GM12878 (cell line): ENCODE measurements around the gene TIMM17A. TPM values are rescaled to one million over a fixed set of nuclear protein-coding genes. Genes with fewer than 3 reads are reported as not detected.

Experiments
- ATAC-seq: fragments of 200-7000 bp; cut with Tn5 transposase; 3 replicates; pipeline ENCODE4 v1.9.1; 2020; ENCODE audit warnings: mild to moderate bottlenecking, moderate library complexity
- BruUV-seq: library from RNA; stranded (reverse); fragments of 400-500 nt; replicated peaks from 2 replicates; lab custom pipeline; 2021; lab: Mats Ljungman, UMichigan
- CTCF ChIA-PET: fragments of 300-600 bp; sonication (Branson Sonifier 250); formaldehyde crosslinking; extraction: SDS; loops from one replicate; lab custom pipeline; 2021; ENCODE audit warnings: inconsistent platforms; lab: Yijun Ruan, JAX
- POLR2A ChIA-PET: fragments of 350-600 bp; formaldehyde crosslinking; extraction: SDS; loops from one replicate; lab custom pipeline; 2021; ENCODE audit warnings: inconsistent platforms; lab: Charles Lee
- RAD21 ChIA-PET: fragments of 300-600 bp; sonication (Branson Sonifier 250); formaldehyde crosslinking; loops from one replicate; lab custom pipeline; 2023; ENCODE audit warnings: antibody characterized with exemption; ENCODE audit not compliant: unreplicated experiment; lab: Charles Lee
- SMC1A ChIA-PET: fragments of 300-600 bp; sonication (Branson Sonifier 250); formaldehyde crosslinking; loops from one replicate; lab custom pipeline; 2023; ENCODE audit not compliant: unreplicated experiment, uncharacterized antibody; lab: Charles Lee
- DNase-seq: peaks from one replicate; pipeline ENCODE4 v3.0.0-alpha.2; 2011; ENCODE audit warnings: low read depth, low spot score
- FAIRE-seq: peaks from 3 replicates; lab custom pipeline; 2011; peaks lifted over from hg19 to GRCh38; lab: Jason Lieb, UNC
- H2AFZ ChIP-seq: 2 replicates; pipeline ENCODE4 v1.6.0; 2011; ENCODE audit warnings: low read depth, low read length, control low read depth; ENCODE audit not compliant: control insufficient read depth
- H3K27ac ChIP-seq: 2 replicates; pipeline ENCODE4 v1.5.1; 2011; ENCODE audit warnings: control low read depth; ENCODE audit not compliant: control insufficient read depth, insufficient read depth
- H3K27me3 ChIP-seq, 2 experiments: replicated peaks in 1 of 2; 2 replicates each; pipeline versions ENCODE4 v1.6.0 to v1.6.1; 2011; ENCODE audit warnings: low read length in 1 of 2; ENCODE audit not compliant: control insufficient read depth in 2 of 2, insufficient read depth in 2 of 2
- H3K36me3 ChIP-seq, 2 experiments: 2 replicates each; pipeline ENCODE4 v1.5.1; 2011; ENCODE audit warnings: low read length in 1 of 2; ENCODE audit not compliant: control insufficient read depth in 2 of 2, insufficient read depth in 2 of 2
- H3K4me1 ChIP-seq: 2 replicates; pipeline ENCODE4 v1.6.1; 2011; ENCODE audit warnings: mild to moderate bottlenecking, low read length, moderate library complexity, mixed read lengths; ENCODE audit not compliant: control insufficient read depth, insufficient read depth
- H3K4me2 ChIP-seq: 2 replicates; pipeline ENCODE4 v1.6.0; 2011; ENCODE audit warnings: control low read depth; ENCODE audit not compliant: control insufficient read depth, insufficient read depth
- H3K4me3 ChIP-seq: fragments of 200-600 bp; sonication (generic); 2 replicates; pipeline ENCODE4 v1.5.1; 2016
- H3K79me2 ChIP-seq: 2 replicates; pipeline ENCODE4 v1.6.0; 2011; ENCODE audit warnings: low read length; ENCODE audit not compliant: control insufficient read depth, insufficient read depth
- H3K9ac ChIP-seq: 2 replicates; pipeline ENCODE4 v1.8.0; 2011; ENCODE audit warnings: low read length, control low read depth, mixed read lengths; ENCODE audit not compliant: control insufficient read depth, insufficient read depth
- H3K9me3 ChIP-seq: replicated peaks from 3 replicates; pipeline ENCODE4 v1.5.1; 2011; ENCODE audit warnings: mild to moderate bottlenecking, low read length; ENCODE audit not compliant: control insufficient read depth, insufficient read depth
- H4K20me1 ChIP-seq: 2 replicates; pipeline ENCODE4 v1.6.0; 2011; ENCODE audit not compliant: control insufficient read depth, insufficient read depth
- ATF2 ChIP-seq: IDR thresholded peaks from 2 replicates; pipeline ENCODE4 v1.6.1; 2012; ENCODE audit warnings: low read length, inconsistent platforms
- CBX5 ChIP-seq: sonication (generic); IDR thresholded peaks from 2 replicates; pipeline ENCODE4 v1.6.1; 2016; ENCODE audit warnings: low read depth, moderate library complexity, mild to moderate bottlenecking, inconsistent platforms
- EZH2 ChIP-seq: IDR thresholded peaks from 2 replicates; pipeline ENCODE4 v1.6.1; 2012; ENCODE audit warnings: low read depth, mild to moderate bottlenecking, control low read depth, inconsistent platforms, low read length, borderline replicate concordance; ENCODE audit not compliant: control insufficient read depth
- LARP7 ChIP-seq: fragments of 450-650 bp; IDR thresholded peaks from 2 replicates; pipeline ENCODE4 v1.6.1; 2017; ENCODE audit warnings: mild to moderate bottlenecking
- MTA2 ChIP-seq: fragments of 450-650 bp; IDR thresholded peaks from 2 replicates; pipeline ENCODE4 v1.6.1; 2016; ENCODE audit warnings: low read depth, mild to moderate bottlenecking, moderate library complexity
- NR2C1 ChIP-seq: fragments of 450-650 bp; IDR thresholded peaks from 2 replicates; pipeline ENCODE4 v1.6.1; 2017; ENCODE audit warnings: antibody characterized with exemption, mild to moderate bottlenecking, moderate library complexity
- NRF1 ChIP-seq: conservative IDR thresholded peaks from 2 replicates; pipeline ENCODE4 v1.6.1; 2011; ENCODE audit warnings: mild to moderate bottlenecking, low read depth, low read length, improper control_type of control experiment
- RB1 ChIP-seq: fragments of 450-650 bp; formaldehyde crosslinking; IDR thresholded peaks from 2 replicates; pipeline ENCODE4 v1.6.1; 2017; ENCODE audit warnings: mild to moderate bottlenecking, borderline replicate concordance
- WRNIP1 ChIP-seq: IDR thresholded peaks from 2 replicates; pipeline ENCODE4 v1.6.1; 2011; ENCODE audit warnings: low read depth, low read length, improper control_type of control experiment, borderline replicate concordance
- ZBTB33 ChIP-seq: fragments of 450-650 bp; IDR thresholded peaks from 2 replicates; pipeline ENCODE4 v1.6.1; 2017; ENCODE audit warnings: mild to moderate bottlenecking
- ZNF274 ChIP-seq: IDR thresholded peaks from one replicate; pipeline ENCODE4 v1.8.0; 2011; ENCODE audit not compliant: insufficient read length, insufficient read depth
- WGBS: methylation state at CpG from one replicate; pipeline ENCODE4 v1.1.6; 2016; ENCODE audit warnings: low lambda C conversion rate; ENCODE audit not compliant: insufficient replicate concordance, insufficient coverage; ENCODE audit errors: missing lambda C conversion rate; 5-methylcytosine and 5-hydroxymethylcytosine counted together
- in situ Hi-C: fragments of 300-500 bp; cut with MboI; formaldehyde crosslinking; loops from 9 replicates; pipeline ENCODE4 v1.14.3; 2018; ENCODE audit warnings: mixed read lengths
- intact Hi-C: fragments of 100-400 bp; cut with micrococcal nuclease; formaldehyde crosslinking; loops from one replicate; pipeline ENCODE4 v1.14.2; 2022; ENCODE audit not compliant: unreplicated experiment
- polyA plus RNA-seq, 11 experiments: library from polyadenylated mRNA; depleted of rRNA in 4 of 11; unstranded in 6 of 11; stranded (reverse) in 5 of 11; fragments of >200 nt; fragmentation: Nextera tagmentation in 4 of 11; fragmentation: Illumina TruSeq in 1 of 11; extraction: Ambion mirVana in 4 of 11; extraction: Trizol in 1 of 11; gene quantifications; 1 replicate in 1 of 11; 2 replicates in 10 of 11; pipeline versions ENCODE4 v1.2.1 to v1.2.3, GENCODE V29; 2011 to 2016; ENCODE audit warnings: inconsistent platforms in 2 of 11, missing spikeins in 2 of 11, low read depth in 1 of 11
- total RNA-seq, 4 experiments: library from RNA; depleted of rRNA in 3 of 4; stranded (reverse); fragments of >200 nt in 3 of 4; fragmentation: Illumina TruSeq in 1 of 4; extraction: Trizol in 1 of 4; gene quantifications; 2 replicates each; pipeline versions ENCODE4 v1.2.1 to v1.2.3, GENCODE V29; 2013 to 2021
- TF ChIP-seq, protein P1 (sequence below): fragments of 450-650 bp; IDR thresholded peaks from 2 replicates; pipeline ENCODE4 v1.6.1; 2017; ENCODE audit warnings: antibody characterized with exemption, mild to moderate bottlenecking, moderate library complexity
- TF ChIP-seq, protein P2 (sequence below), 3 experiments: IDR thresholded peaks in 2 of 3; conservative IDR thresholded peaks in 1 of 3; 2 replicates each; pipeline ENCODE4 v1.5.1; 2011; ENCODE audit warnings: low read depth in 3 of 3, low read length in 3 of 3, mild to moderate bottlenecking in 3 of 3, control low read depth in 2 of 3, moderate library complexity in 2 of 3, inconsistent platforms in 1 of 3, mixed read lengths in 1 of 3; ENCODE audit not compliant: control insufficient read depth in 2 of 3, insufficient read depth in 1 of 3; ENCODE audit errors: extremely low read depth in 1 of 3
- TF ChIP-seq, protein P3 (sequence below): IDR thresholded peaks from 2 replicates; pipeline ENCODE4 v1.6.1; 2012; ENCODE audit warnings: low read depth, low read length, improper control_type of control experiment
- TF ChIP-seq, protein P4 (sequence below): IDR thresholded peaks from 2 replicates; pipeline ENCODE4 v1.6.1; 2011; ENCODE audit warnings: low read depth, mild to moderate bottlenecking, low read length, moderate library complexity, borderline replicate concordance; ENCODE audit errors: extremely low read depth

TIMM17A gene
- total and polyA plus RNA-seq, 10 of the 15 experiments (the other 5 are each of a cell fraction or from before 2014, with no cell fraction given), result 68.6 to 357 (median 92.4) TPM

DNA sequence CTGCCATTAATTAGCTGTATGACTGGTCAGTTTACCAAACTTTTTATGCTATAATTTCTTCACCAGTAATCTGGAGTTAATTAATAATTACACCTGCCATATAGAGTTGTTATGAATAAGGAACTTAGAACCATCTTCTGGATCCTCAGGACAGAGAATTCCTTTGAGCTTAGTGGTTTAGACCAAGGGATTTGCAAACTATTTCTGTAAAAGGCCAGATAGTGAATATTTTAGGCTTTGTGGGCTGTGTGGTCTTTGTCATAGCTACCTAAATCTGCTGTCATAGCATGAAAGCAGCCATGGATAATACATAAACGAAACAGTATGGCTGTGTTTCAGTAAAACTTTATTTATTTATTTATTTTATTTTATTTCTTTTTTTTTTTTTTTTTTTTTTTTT is 9.0 kb downstream of the TIMM17A start:
- CTCF ChIA-PET, result interaction anchor here (0.6 to 14.5 kb wide), 3 partner anchors 8 to 249 kb away, joined by 3 to 233 read pairs (median 16); no protein-coding TSS in a partner anchor

More for the DNA sequence above, 9.0 kb downstream of the TIMM17A start:
- Histone ChIP-seq H3K36me3 (peaks cover 2 to 40% of the 10 kb centered on the region in 2 experiments), H3K9me3 (no peaks in the 10 kb centered on the region), H4K20me1 (no peaks in the 10 kb centered on the region), H3K4me2 (no peak overlapping the region), H3K27me3 (no peaks in the 10 kb centered on the region), H2AFZ (no peak overlapping the region), H3K27ac (no peak overlapping the region), H3K4me1 (no peaks in the 10 kb centered on the region), H3K79me2 (no peaks in the 10 kb centered on the region; the same call in 1 of the 2 replicates), H3K4me3 (no peak overlapping the region), H3K9ac (no peak overlapping the region)
- WGBS, result 0% methylated on average over 1 of the region's 1 CpG
- DNase-seq, result no peak
- ChIA-PET POLR2A (interaction anchor here (0.6 to 1.2 kb wide), 3 partner anchors 9 to 1428 kb away, joined by 3 to 11 read pairs (median 4); partner anchors contain the start of gene TIMM17A), SMC1A (interaction anchor here (0.6 to 1.4 kb wide), 2 partner anchors 45 to 658 kb away, joined by 3 read pairs; no protein-coding TSS in a partner anchor), RAD21 (interaction anchor here (1.6 kb wide), 1 partner anchor 86 kb away, joined by 5 read pairs; no protein-coding TSS in a partner anchor)
- ATAC-seq, result no peak
- intact Hi-C loops (no loop called here), in situ Hi-C loops (no loop called here)
- no TSS peak for BruUV-seq
- TF ChIP-seq MTA2 (no peak), ATF2 (no peak), NRF1 (no peak), NR2C1 (no peak), CBX5 (no peak), ZNF274 (no peak), ZBTB33 (no peak), EZH2 (no peak), LARP7 (no peak), WRNIP1 (no peak), RB1 (no peak)
- TF ChIP-seq, protein P1, sequence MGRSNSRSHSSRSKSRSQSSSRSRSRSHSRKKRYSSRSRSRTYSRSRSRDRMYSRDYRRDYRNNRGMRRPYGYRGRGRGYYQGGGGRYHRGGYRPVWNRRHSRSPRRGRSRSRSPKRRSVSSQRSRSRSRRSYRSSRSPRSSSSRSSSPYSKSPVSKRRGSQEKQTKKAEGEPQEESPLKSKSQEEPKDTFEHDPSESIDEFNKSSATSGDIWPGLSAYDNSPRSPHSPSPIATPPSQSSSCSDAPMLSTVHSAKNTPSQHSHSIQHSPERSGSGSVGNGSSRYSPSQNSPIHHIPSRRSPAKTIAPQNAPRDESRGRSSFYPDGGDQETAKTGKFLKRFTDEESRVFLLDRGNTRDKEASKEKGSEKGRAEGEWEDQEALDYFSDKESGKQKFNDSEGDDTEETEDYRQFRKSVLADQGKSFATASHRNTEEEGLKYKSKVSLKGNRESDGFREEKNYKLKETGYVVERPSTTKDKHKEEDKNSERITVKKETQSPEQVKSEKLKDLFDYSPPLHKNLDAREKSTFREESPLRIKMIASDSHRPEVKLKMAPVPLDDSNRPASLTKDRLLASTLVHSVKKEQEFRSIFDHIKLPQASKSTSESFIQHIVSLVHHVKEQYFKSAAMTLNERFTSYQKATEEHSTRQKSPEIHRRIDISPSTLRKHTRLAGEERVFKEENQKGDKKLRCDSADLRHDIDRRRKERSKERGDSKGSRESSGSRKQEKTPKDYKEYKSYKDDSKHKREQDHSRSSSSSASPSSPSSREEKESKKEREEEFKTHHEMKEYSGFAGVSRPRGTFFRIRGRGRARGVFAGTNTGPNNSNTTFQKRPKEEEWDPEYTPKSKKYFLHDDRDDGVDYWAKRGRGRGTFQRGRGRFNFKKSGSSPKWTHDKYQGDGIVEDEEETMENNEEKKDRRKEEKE, result no peak
- TF ChIP-seq, protein P2, sequence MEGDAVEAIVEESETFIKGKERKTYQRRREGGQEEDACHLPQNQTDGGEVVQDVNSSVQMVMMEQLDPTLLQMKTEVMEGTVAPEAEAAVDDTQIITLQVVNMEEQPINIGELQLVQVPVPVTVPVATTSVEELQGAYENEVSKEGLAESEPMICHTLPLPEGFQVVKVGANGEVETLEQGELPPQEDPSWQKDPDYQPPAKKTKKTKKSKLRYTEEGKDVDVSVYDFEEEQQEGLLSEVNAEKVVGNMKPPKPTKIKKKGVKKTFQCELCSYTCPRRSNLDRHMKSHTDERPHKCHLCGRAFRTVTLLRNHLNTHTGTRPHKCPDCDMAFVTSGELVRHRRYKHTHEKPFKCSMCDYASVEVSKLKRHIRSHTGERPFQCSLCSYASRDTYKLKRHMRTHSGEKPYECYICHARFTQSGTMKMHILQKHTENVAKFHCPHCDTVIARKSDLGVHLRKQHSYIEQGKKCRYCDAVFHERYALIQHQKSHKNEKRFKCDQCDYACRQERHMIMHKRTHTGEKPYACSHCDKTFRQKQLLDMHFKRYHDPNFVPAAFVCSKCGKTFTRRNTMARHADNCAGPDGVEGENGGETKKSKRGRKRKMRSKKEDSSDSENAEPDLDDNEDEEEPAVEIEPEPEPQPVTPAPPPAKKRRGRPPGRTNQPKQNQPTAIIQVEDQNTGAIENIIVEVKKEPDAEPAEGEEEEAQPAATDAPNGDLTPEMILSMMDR (IDR thresholded peaks at IDR 0.05 in 2 of 3, conservative IDR thresholded peaks at IDR 0.05 in 1 of 3; ENCODE audit: control insufficient read depth in 2 of 3, extremely low read depth in 1 of 3, insufficient read depth in 1 of 3, low read depth in 3 of 3, low read length in 3 of 3), result no peak
- TF ChIP-seq, protein P3, sequence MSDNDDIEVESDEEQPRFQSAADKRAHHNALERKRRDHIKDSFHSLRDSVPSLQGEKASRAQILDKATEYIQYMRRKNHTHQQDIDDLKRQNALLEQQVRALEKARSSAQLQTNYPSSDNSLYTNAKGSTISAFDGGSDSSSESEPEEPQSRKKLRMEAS, result no peak
- TF ChIP-seq, protein P4, sequence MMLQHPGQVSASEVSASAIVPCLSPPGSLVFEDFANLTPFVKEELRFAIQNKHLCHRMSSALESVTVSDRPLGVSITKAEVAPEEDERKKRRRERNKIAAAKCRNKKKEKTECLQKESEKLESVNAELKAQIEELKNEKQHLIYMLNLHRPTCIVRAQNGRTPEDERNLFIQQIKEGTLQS, result no peak
- no peak for FAIRE-seq
